Stimulated activated CD4-positive, alpha-beta T cell treated with anti-CD3 and anti-CD28 coated beads, Interleukin-15, amount 100 ng/mL, for 48 hours (primary cell): Measurements from ENCODE around the gene DTNB.
"Not testable (repeated sequence)": the region's sequence is repeated elsewhere in the genome, so short reads cannot be mapped to it uniquely, and the experiment has no call there.

ENCODE experiments used
- DNase-seq, 2 donors: peaks; one replicate each; pipeline ENCODE4 v3.0.0-alpha.2; 2020; ENCODE audit warnings: low read depth in 2 of 2

The DTNB gene

GRCh38 chr2:25420820-25421237 lies 252.5 kb downstream of the DTNB start:
- DNase-seq: no peak

- DNase-seq: no peak
These were observed 253.6 kb downstream of the DTNB start for GRCh38 chr2:25419678-25420242.

- no peak for DNase-seq
These were observed 254.3 kb downstream of the DTNB start for GRCh38 chr2:25418944-25419677.

GRCh38 chr2:25417715-25418369 lies 255.5 kb downstream of the DTNB start:
- DNase-seq: no peak

GRCh38 chr2:25416674-25417073 lies 256.7 kb downstream of the DTNB start:
- no peak for DNase-seq

- no peak for DNase-seq
These were observed 258.6 kb downstream of the DTNB start for GRCh38 chr2:25414781-25415180.

- DNase-seq: not testable (repeated sequence)
These were observed 260.0 kb downstream of the DTNB start for GRCh38 chr2:25413409-25413808.

GRCh38 chr2:25411753-25412152 lies 261.6 kb downstream of the DTNB start:
- no peak for DNase-seq

GRCh38 chr2:25411281-25411680 lies 262.1 kb downstream of the DTNB start:
- DNase-seq: no peak

- DNase-seq: no peak
These were observed 263.0 kb downstream of the DTNB start for GRCh38 chr2:25410370-25410769.

GRCh38 chr2:25409468-25409867 lies 263.9 kb downstream of the DTNB start:
- DNase-seq: no peak

GRCh38 chr2:25409044-25409443 lies 264.3 kb downstream of the DTNB start:
- no peak for DNase-seq

GRCh38 chr2:25405611-25406295 lies 267.6 kb downstream of the DTNB start:
- no peak for DNase-seq

- DNase-seq: not testable (repeated sequence)
These were observed 270.1 kb downstream of the DTNB start for GRCh38 chr2:25403120-25403760.

- DNase-seq: no peak
These were observed 270.9 kb downstream of the DTNB start for GRCh38 chr2:25402477-25402876.

- DNase-seq: no peak
These were observed 271.9 kb downstream of the DTNB start for GRCh38 chr2:25401307-25402026.

GRCh38 chr2:25400576-25401216 lies 272.7 kb downstream of the DTNB start:
- DNase-seq: no peak

- DNase-seq: no peak
These were observed 273.2 kb downstream of the DTNB start for GRCh38 chr2:25400169-25400568.

GRCh38 chr2:25398534-25398933 lies 274.8 kb downstream of the DTNB start:
- DNase-seq: no peak

GRCh38 chr2:25397777-25398176 lies 275.6 kb downstream of the DTNB start:
- DNase-seq: no peak

GRCh38 chr2:25389161-25389560 lies 284.2 kb downstream of the DTNB start:
- DNase-seq: no peak
